B cell (primary cell): ENCODE results near the gene C19orf81. TPM values are rescaled to one million over a fixed set of nuclear protein-coding genes. Genes with fewer than 3 reads are reported as not detected.

Experiments used
- ATAC-seq: fragments of 200-7000 bp; cut with Tn5 transposase; one replicate; pipeline ENCODE4 v1.10.0; 2021; ENCODE audit warnings: low read depth, mild to moderate bottlenecking, moderate number of reproducible peaks, moderate library complexity
- CTCF ChIA-PET: fragments of 350-600 bp; sonication (Branson Sonifier 250); formaldehyde crosslinking; loops from one replicate; lab custom pipeline; 2021; ENCODE audit warnings: antibody characterized with exemption, inconsistent platforms; lab: Charles Lee
- POLR2A ChIA-PET: fragments of 350-600 bp; sonication (Branson Sonifier 250); formaldehyde crosslinking; loops from one replicate; lab custom pipeline; 2021; ENCODE audit warnings: antibody characterized with exemption; lab: Charles Lee
- DNase-seq: peaks from one replicate; pipeline ENCODE4 v3.0.0; 2013
- H2AFZ ChIP-seq: 2 replicates; pipeline ENCODE4 v1.6.1; 2012; ENCODE audit warnings: mild to moderate bottlenecking, low read depth, low read length; ENCODE audit not compliant: insufficient read depth, poor library complexity, severe bottlenecking
- H3K27ac ChIP-seq, 2 donors: 1 replicate in 1 of 2; 2 replicates in 1 of 2; pipeline ENCODE4 v1.5.1; 2012 to 2013; ENCODE audit warnings: low read length in 2 of 2, mild to moderate bottlenecking in 2 of 2, moderate library complexity in 1 of 2
- H3K27me3 ChIP-seq, 4 experiments: fragments of 200-600 bp in 1 of 4; sonication (generic) in 1 of 4; replicated peaks in 1 of 4; 1 replicate in 2 of 4; 2 replicates in 2 of 4; pipeline versions ENCODE4 v1.6.1 to v1.7.0; 2013 to 2016; ENCODE audit warnings: low read length in 3 of 4, mild to moderate bottlenecking in 2 of 4, mixed read lengths in 1 of 4, moderate library complexity in 1 of 4; ENCODE audit not compliant: insufficient read depth in 4 of 4, control insufficient read depth in 3 of 4; ENCODE audit errors: control extremely low read depth in 1 of 4
- H3K36me3 ChIP-seq, 2 experiments: replicated peaks in 1 of 2; 1 replicate in 1 of 2; 2 replicates in 1 of 2; pipeline versions ENCODE4 v1.6.1 to v1.7.1; 2013; ENCODE audit warnings: low read length in 1 of 2; ENCODE audit not compliant: insufficient read depth in 2 of 2, control insufficient read depth in 1 of 2; ENCODE audit errors: control extremely low read depth in 1 of 2, extremely low read depth in 1 of 2
- H3K4me1 ChIP-seq, 2 donors: fragments of 200-600 bp in 1 of 2; sonication (generic) in 1 of 2; 1 replicate in 1 of 2; 2 replicates in 1 of 2; pipeline versions ENCODE4 v1.5.1 to v1.6.1; 2013 to 2017; ENCODE audit warnings: low read length in 2 of 2; ENCODE audit not compliant: control insufficient read depth in 2 of 2, insufficient read depth in 2 of 2
- H3K4me2 ChIP-seq: replicated peaks from 2 replicates; pipeline ENCODE3; 2012; ENCODE audit warnings: mild to moderate bottlenecking, low read depth, low read length; ENCODE audit not compliant: poor library complexity, severe bottlenecking
- H3K4me3 ChIP-seq, 5 experiments: fragments of 200-600 bp in 1 of 5; sonication (generic) in 1 of 5; 1 replicate in 3 of 5; 2 replicates in 2 of 5; pipeline versions ENCODE4 v1.5.1 to v1.7.0; 2011 to 2016; ENCODE audit warnings: low read length in 4 of 5, mild to moderate bottlenecking in 4 of 5, low read depth in 2 of 5, control low read depth in 1 of 5, moderate library complexity in 1 of 5; ENCODE audit not compliant: insufficient read depth in 1 of 5; ENCODE audit errors: control extremely low read depth in 1 of 5, extremely low read depth in 1 of 5
- H3K79me2 ChIP-seq: fragments of 200-600 bp; sonication (generic); one replicate; pipeline ENCODE4 v1.6.0; 2016; ENCODE audit warnings: low read length; ENCODE audit not compliant: control insufficient read depth, insufficient read depth
- H3K9ac ChIP-seq: fragments of 200-600 bp; sonication (generic); 2 replicates; pipeline ENCODE4 v1.6.1; 2017; ENCODE audit warnings: mild to moderate bottlenecking, low read length, moderate library complexity
- H3K9me3 ChIP-seq, 3 donors: one replicate each; pipeline versions ENCODE4 v1.6.1 to v1.7.1; 2013; ENCODE audit warnings: low read length in 2 of 3; ENCODE audit not compliant: control insufficient read depth in 2 of 3, insufficient read depth in 1 of 3; ENCODE audit errors: control extremely low read depth in 1 of 3
- H4K20me1 ChIP-seq: 2 replicates; pipeline ENCODE4 v1.6.0; 2012; ENCODE audit warnings: mild to moderate bottlenecking, low read length; ENCODE audit not compliant: insufficient read depth, control insufficient read depth, poor library complexity, severe bottlenecking
- H3K27ac Mint-ChIP-seq: one replicate; pipeline ENCODE4 v1.8.0; 2021; ENCODE audit warnings: mixed read lengths
- H3K27me3 Mint-ChIP-seq: one replicate; pipeline ENCODE4 v1.8.0; 2021; ENCODE audit warnings: mixed read lengths
- H3K4me1 Mint-ChIP-seq: one replicate; pipeline ENCODE4 v1.8.0; 2021; ENCODE audit warnings: mixed read lengths
- H3K4me3 Mint-ChIP-seq: one replicate; pipeline ENCODE4 v1.8.0; 2021; ENCODE audit warnings: mixed read lengths
- H3K9me3 Mint-ChIP-seq: one replicate; pipeline ENCODE4 v1.8.0; 2022; ENCODE audit warnings: mixed read lengths; ENCODE audit not compliant: insufficient read depth
- EZH2 ChIP-seq: IDR thresholded peaks from 2 replicates; pipeline ENCODE4 v1.6.1; 2012; ENCODE audit warnings: borderline replicate concordance, low read depth, mild to moderate bottlenecking, moderate library complexity, low read length; ENCODE audit not compliant: insufficient read depth, poor library complexity, severe bottlenecking
- WGBS: methylation state at CpG from one replicate; pipeline ENCODE4 v1.1.5; 2013; ENCODE audit warnings: missing lambda C conversion rate; ENCODE audit not compliant: insufficient coverage; 5-methylcytosine and 5-hydroxymethylcytosine counted together
- intact Hi-C: fragments of 100-400 bp; cut with micrococcal nuclease; formaldehyde crosslinking; loops from one replicate; pipeline ENCODE4 v1.10.0; 2022
- polyA plus RNA-seq: library from polyadenylated mRNA; depleted of rRNA; stranded (reverse); fragments of >200 nt; gene quantifications from 2 replicates; pipeline ENCODE4 v1.2.3, GENCODE V29; 2012
- total RNA-seq, 2 donors: library from RNA; stranded (reverse); fragments of 120-200 nt in 1 of 2; gene quantifications; 1 replicate in 1 of 2; 2 replicates in 1 of 2; pipeline versions ENCODE4 v1.2.3 to v1.2.4, GENCODE V29; 2013 to 2022
- TF ChIP-seq, protein P1 (sequence below): fragments of 200-600 bp; IDR thresholded peaks from one replicate; pipeline ENCODE4 v1.8.0; 2022; ENCODE audit warnings: antibody characterized with exemption, mild to moderate bottlenecking

The C19orf81 gene
- total and polyA plus RNA-seq, 2 donors (not counting 1 experiment from before 2014, with no cell fraction given) = 0.37 TPM; not detected in 1

- H3K27ac Mint-ChIP-seq = no peak overlapping the region
- Histone ChIP-seq H3K4me1 (peaks cover 19 to 22% of the 10 kb centered on the region in 2 donors), H3K9ac (no peak overlapping the region), H3K27ac (no peak overlapping the region), H3K36me3 (no peaks in the 10 kb centered on the region), H3K9me3 (peaks cover 0 to 57% (median 5%) of the 10 kb centered on the region in 3 donors), H3K79me2 (no peaks in the 10 kb centered on the region), H3K27me3 (peaks cover 0 to 47% (median 19%) of the 10 kb centered on the region in 4 experiments), H3K4me2 (no peak overlapping the region), H3K4me3 (no peak overlapping the region), H2AFZ (no peak overlapping the region), H4K20me1 (no peaks in the 10 kb centered on the region)
- intact Hi-C loops = no loop called here
- peaks cover 18% of the 10 kb centered on the region for H3K4me1 Mint-ChIP-seq
- WGBS = 85% methylated on average over 10 of the region's 10 CpGs
- peaks cover 49% of the 10 kb centered on the region for H3K27me3 Mint-ChIP-seq
- no peak for DNase-seq
- no peak overlapping the region for H3K4me3 Mint-ChIP-seq
- ChIA-PET POLR2A (no interaction called here), CTCF (no interaction called here)
- no peak for ATAC-seq
- TF ChIP-seq EZH2 = no peak
- TF ChIP-seq, protein P1, sequence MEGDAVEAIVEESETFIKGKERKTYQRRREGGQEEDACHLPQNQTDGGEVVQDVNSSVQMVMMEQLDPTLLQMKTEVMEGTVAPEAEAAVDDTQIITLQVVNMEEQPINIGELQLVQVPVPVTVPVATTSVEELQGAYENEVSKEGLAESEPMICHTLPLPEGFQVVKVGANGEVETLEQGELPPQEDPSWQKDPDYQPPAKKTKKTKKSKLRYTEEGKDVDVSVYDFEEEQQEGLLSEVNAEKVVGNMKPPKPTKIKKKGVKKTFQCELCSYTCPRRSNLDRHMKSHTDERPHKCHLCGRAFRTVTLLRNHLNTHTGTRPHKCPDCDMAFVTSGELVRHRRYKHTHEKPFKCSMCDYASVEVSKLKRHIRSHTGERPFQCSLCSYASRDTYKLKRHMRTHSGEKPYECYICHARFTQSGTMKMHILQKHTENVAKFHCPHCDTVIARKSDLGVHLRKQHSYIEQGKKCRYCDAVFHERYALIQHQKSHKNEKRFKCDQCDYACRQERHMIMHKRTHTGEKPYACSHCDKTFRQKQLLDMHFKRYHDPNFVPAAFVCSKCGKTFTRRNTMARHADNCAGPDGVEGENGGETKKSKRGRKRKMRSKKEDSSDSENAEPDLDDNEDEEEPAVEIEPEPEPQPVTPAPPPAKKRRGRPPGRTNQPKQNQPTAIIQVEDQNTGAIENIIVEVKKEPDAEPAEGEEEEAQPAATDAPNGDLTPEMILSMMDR = no peak
- peaks cover 16% of the 10 kb centered on the region for H3K9me3 Mint-ChIP-seq
Measured at GRCh38 chr19:50661023-50661422, 11.8 kb downstream of the C19orf81 start.

GRCh38 chr19:50661766-50662650, 12.8 kb downstream of the C19orf81 start:
- peaks cover 18% of the 10 kb centered on the region for H3K4me1 Mint-ChIP-seq
- no peak for TF ChIP-seq EZH2
- TF ChIP-seq, protein P1 = no peak
- WGBS = 78% methylated on average over 49 of the region's 49 CpGs

More at GRCh38 chr19:50661766-50662650, 12.8 kb downstream of the C19orf81 start:
- Histone ChIP-seq H4K20me1 (no peaks in the 10 kb centered on the region), H3K4me1 (peaks cover 26 to 27% of the 10 kb centered on the region in 2 donors), H3K9me3 (peaks cover 0 to 55% (median 5%) of the 10 kb centered on the region in 3 donors), H2AFZ (no peak overlapping the region), H3K4me2 (no peak overlapping the region), H3K27me3 (peaks cover 0 to 50% (median 20%) of the 10 kb centered on the region in 4 experiments), H3K9ac (no peak overlapping the region), H3K36me3 (no peaks in the 10 kb centered on the region), H3K4me3 (no peak overlapping the region), H3K79me2 (no peaks in the 10 kb centered on the region), H3K27ac (no peak overlapping the region)
- H3K4me3 Mint-ChIP-seq = no peak overlapping the region
- H3K9me3 Mint-ChIP-seq = peaks cover 14% of the 10 kb centered on the region
- ATAC-seq (no peak), DNase-seq (no peak)
- ChIA-PET CTCF (no interaction called here), POLR2A (no interaction called here)
- peaks cover 41% of the 10 kb centered on the region for H3K27me3 Mint-ChIP-seq
- intact Hi-C loops = no loop called here
- H3K27ac Mint-ChIP-seq = no peak overlapping the region
